Measurements from ENCODE around the gene ATG9B. TPM values are rescaled to one million over a fixed set of nuclear protein-coding genes. Genes with fewer than 3 reads are reported as not detected.

The ATG9B gene
- total and polyA plus RNA-seq, 4 donors, result 0.78 to 2.8 (median 1.5) TPM

- H3K36me3 ChIP-seq (ENCODE audit: control insufficient read depth in 4 of 4, insufficient read depth in 4 of 4, low read length in 4 of 4), result peaks cover 0 to 5% (median 0%) of the 10 kb centered on the region in 4 donors
- TF ChIP-seq, protein P1, sequence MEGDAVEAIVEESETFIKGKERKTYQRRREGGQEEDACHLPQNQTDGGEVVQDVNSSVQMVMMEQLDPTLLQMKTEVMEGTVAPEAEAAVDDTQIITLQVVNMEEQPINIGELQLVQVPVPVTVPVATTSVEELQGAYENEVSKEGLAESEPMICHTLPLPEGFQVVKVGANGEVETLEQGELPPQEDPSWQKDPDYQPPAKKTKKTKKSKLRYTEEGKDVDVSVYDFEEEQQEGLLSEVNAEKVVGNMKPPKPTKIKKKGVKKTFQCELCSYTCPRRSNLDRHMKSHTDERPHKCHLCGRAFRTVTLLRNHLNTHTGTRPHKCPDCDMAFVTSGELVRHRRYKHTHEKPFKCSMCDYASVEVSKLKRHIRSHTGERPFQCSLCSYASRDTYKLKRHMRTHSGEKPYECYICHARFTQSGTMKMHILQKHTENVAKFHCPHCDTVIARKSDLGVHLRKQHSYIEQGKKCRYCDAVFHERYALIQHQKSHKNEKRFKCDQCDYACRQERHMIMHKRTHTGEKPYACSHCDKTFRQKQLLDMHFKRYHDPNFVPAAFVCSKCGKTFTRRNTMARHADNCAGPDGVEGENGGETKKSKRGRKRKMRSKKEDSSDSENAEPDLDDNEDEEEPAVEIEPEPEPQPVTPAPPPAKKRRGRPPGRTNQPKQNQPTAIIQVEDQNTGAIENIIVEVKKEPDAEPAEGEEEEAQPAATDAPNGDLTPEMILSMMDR (IDR thresholded peaks at IDR 0.05; ENCODE audit: control extremely low read depth, extremely low read depth), result no peak
- H3K27me3 ChIP-seq (ENCODE audit: control insufficient read depth in 3 of 3, insufficient read depth in 3 of 3, low read length in 2 of 3), result no peaks in the 10 kb centered on the region
- H3K27ac ChIP-seq (ENCODE audit: low read depth in 1 of 2, low read length in 1 of 2), result peak overlapping the region; percentile 96
- WGBS, 2 donors, result 1% methylated on average over 46 of the region's 46 CpGs
- peak overlapping the region; percentile 42 for H3K4me3 ChIP-seq
- peaks cover 12 to 44% (median 26%) of the 10 kb centered on the region in 5 donors for H3K4me1 ChIP-seq (ENCODE audit: control insufficient read depth in 5 of 5, insufficient read depth in 5 of 5, low read length in 5 of 5)
- DNase-seq, result peak; percentile 99 to 100 (median 100)
- H3K9ac ChIP-seq (ENCODE audit: insufficient read depth in 1 of 2, low read length in 2 of 2), result peak overlapping the region; percentile 42 to 93
- ATAC-seq (ENCODE audit: insufficient read depth, low FRiP score), result peak; percentile 87
- H3K9me3 ChIP-seq (ENCODE audit: control insufficient read depth in 4 of 4, insufficient read depth in 3 of 4, low read length in 3 of 4), result no peaks in the 10 kb centered on the region
Observed at GRCh38 chr7:151057989-151058780, 33.9 kb upstream of the ATG9B start.

DNA sequence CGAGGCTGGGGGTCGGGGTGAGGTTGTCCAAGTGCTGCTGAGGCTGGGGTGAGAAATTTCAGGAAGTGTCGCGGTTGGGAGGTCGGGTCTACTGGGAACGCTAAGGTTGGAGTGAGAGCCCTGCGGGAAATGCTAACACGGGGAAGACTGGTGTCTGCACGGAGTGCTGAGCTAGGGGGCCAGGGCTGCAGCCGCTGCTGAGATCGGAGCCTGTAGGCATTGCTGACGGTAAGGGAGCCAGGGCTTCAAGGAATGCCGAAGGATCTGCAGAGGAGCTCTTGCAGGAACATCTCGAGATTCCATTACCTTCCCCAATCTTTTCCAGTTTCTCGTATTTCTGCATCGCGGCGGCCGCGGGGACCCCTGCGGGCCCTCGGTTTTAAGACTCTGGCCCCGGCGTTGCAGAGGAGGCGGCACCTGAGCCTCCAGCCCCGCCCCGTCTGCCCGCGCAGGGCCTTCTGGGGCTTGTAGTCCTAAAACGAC, 33.3 kb upstream of the ATG9B start, which contains the start of gene CDK5:
TSS of gene CDK5 (minus strand) at position 392 of the 483 bp plus-strand sequence. CDS start at position 343, 49 bp downstream.
- WGBS, 2 donors, result 0 to 1% methylated on average over 30 of the region's 30 CpGs
- Histone ChIP-seq H3K9me3 (ENCODE audit: control insufficient read depth in 4 of 4, insufficient read depth in 3 of 4, low read length in 3 of 4) (no peaks in the 10 kb centered on the region), H3K27me3 (ENCODE audit: control insufficient read depth in 3 of 3, insufficient read depth in 3 of 3, low read length in 2 of 3) (no peaks in the 10 kb centered on the region), H3K27ac (ENCODE audit: low read depth in 1 of 2, low read length in 1 of 2) (peak within 1 kb of the TSS; percentile 96), H3K4me3 (peak within 1 kb of the TSS; percentile 62), H3K36me3 (ENCODE audit: control insufficient read depth in 4 of 4, insufficient read depth in 4 of 4, low read length in 4 of 4) (peaks cover 0 to 5% (median 0%) of the 10 kb centered on the region in 4 donors), H3K4me1 (ENCODE audit: control insufficient read depth in 5 of 5, insufficient read depth in 5 of 5, low read length in 5 of 5) (peaks cover 12 to 44% (median 25%) of the 10 kb centered on the region in 5 donors), H3K9ac (ENCODE audit: insufficient read depth in 1 of 2, low read length in 2 of 2) (peak within 1 kb of the TSS; percentile 42 to 93)
- ATAC-seq (ENCODE audit: insufficient read depth, low FRiP score) (no peak), DNase-seq (no peak)
- TF ChIP-seq, protein P1 (IDR thresholded peaks at IDR 0.05; ENCODE audit: control extremely low read depth, extremely low read depth), result no peak

- ATAC-seq (ENCODE audit: insufficient read depth, low FRiP score), result no peak
Observed at GRCh38 chr7:151056666-151057505, 32.6 kb upstream of the ATG9B start.

More at GRCh38 chr7:151056666-151057505, 32.6 kb upstream of the ATG9B start:
- H3K4me3 ChIP-seq, result peak overlapping the region; percentile 62
- peaks cover 11 to 41% (median 21%) of the 10 kb centered on the region in 5 donors for H3K4me1 ChIP-seq (ENCODE audit: control insufficient read depth in 5 of 5, insufficient read depth in 5 of 5, low read length in 5 of 5)
- H3K9ac ChIP-seq (ENCODE audit: insufficient read depth in 1 of 2, low read length in 2 of 2), result no peak overlapping the region
- H3K9me3 ChIP-seq (ENCODE audit: control insufficient read depth in 4 of 4, insufficient read depth in 3 of 4, low read length in 3 of 4), result no peaks in the 10 kb centered on the region
- TF ChIP-seq, protein P1 (IDR thresholded peaks at IDR 0.05; ENCODE audit: control extremely low read depth, extremely low read depth), result no peak
- H3K36me3 ChIP-seq (ENCODE audit: control insufficient read depth in 4 of 4, insufficient read depth in 4 of 4, low read length in 4 of 4), result peaks cover 0 to 2% (median 0%) of the 10 kb centered on the region in 4 donors
- no peak for DNase-seq
- H3K27ac ChIP-seq (ENCODE audit: low read depth in 1 of 2, low read length in 1 of 2), result no peak overlapping the region
- H3K27me3 ChIP-seq (ENCODE audit: control insufficient read depth in 3 of 3, insufficient read depth in 3 of 3, low read length in 2 of 3), result no peaks in the 10 kb centered on the region
- WGBS, 2 donors, result 34 to 54% methylated on average over 29 of the region's 29 CpGs
